ENCODE results near the gene MSGN1. TPM values are rescaled to one million over a fixed set of nuclear protein-coding genes. Genes with fewer than 3 reads are reported as not detected.

The MSGN1 gene
- total RNA-seq, 1 experiment from 2014 or later = not detected

- WGBS (ENCODE audit: extremely low coverage, insufficient read length, low lambda C conversion rate) = no CpG with 5 or more reads among the region's 5 CpGs
- H3K4me1 Mint-ChIP-seq = peaks cover 0 to 4% of the 10 kb centered on the region in 2 experiments; a peak in 1 of 4 replicates
Measured at GRCh38 chr2:17800219-17800618, 16.0 kb upstream of the MSGN1 start.

More at GRCh38 chr2:17800219-17800618, 16.0 kb upstream of the MSGN1 start:
- no peak overlapping the region for H3T11ph ChIP-seq (ENCODE audit: low read length)
- H3K18ac ChIP-seq (ENCODE audit: insufficient read length, low read depth, low read length) = no peak overlapping the region
- no peak overlapping the region for H2BK12ac ChIP-seq (ENCODE audit: insufficient read length, low read depth, low read length)
- H2BK15ac ChIP-seq (ENCODE audit: low read depth, low read length) = no peak overlapping the region
- H3K9me3 Mint-ChIP-seq = no peaks in the 10 kb centered on the region
- no peaks in the 10 kb centered on the region for H3K79me2 ChIP-seq (ENCODE audit: insufficient read depth, low read length)
- no peaks in the 10 kb centered on the region for H3K36me3 Mint-ChIP-seq (ENCODE audit: insufficient read depth in 1 of 3, low read depth in 3 of 3)
- no peak overlapping the region for H3K56ac ChIP-seq (ENCODE audit: insufficient read length, low read depth, low read length)
- H4K20me1 ChIP-seq (ENCODE audit: control insufficient read depth, insufficient read depth, insufficient read length) = no peaks in the 10 kb centered on the region
- H3K27me3 ChIP-seq (ENCODE audit: insufficient read depth, low read length) = no peaks in the 10 kb centered on the region
- H2BK120ac ChIP-seq (ENCODE audit: low read depth, low read length, poor library complexity, severe bottlenecking) = no peak overlapping the region
- H2BK5ac ChIP-seq (ENCODE audit: insufficient read length, low read length) = no peak overlapping the region
- H3K14ac ChIP-seq (ENCODE audit: insufficient read depth, low read length) = no peak overlapping the region
- H3K79me1 ChIP-seq (ENCODE audit: insufficient read depth, low read depth, low read length, poor library complexity, severe bottlenecking) = no peaks in the 10 kb centered on the region
- no peaks in the 10 kb centered on the region for H3K9me3 ChIP-seq (ENCODE audit: control insufficient read depth, low read depth, low read length)
- no peak overlapping the region for H3K4ac ChIP-seq (ENCODE audit: low read depth, low read length)
- no peak overlapping the region for H4K8ac ChIP-seq (replicated peaks; ENCODE audit: insufficient read length, low read depth, low read length)
- H3K23ac ChIP-seq (ENCODE audit: insufficient read length, low read depth, low read length) = no peak overlapping the region
- TF ChIP-seq CTCF (conservative IDR thresholded peaks at IDR 0.05) = no peak
- H3K4me2 ChIP-seq (ENCODE audit: insufficient read depth, insufficient read length, low read length) = no peak overlapping the region
- no peak overlapping the region for H2AFZ ChIP-seq (ENCODE audit: low read length)
- no peak overlapping the region for H3K4me3 Mint-ChIP-seq
- no peak overlapping the region for H2AK5ac ChIP-seq (ENCODE audit: insufficient read length, low read length)
- H4K91ac ChIP-seq (ENCODE audit: insufficient read length, low read depth, low read length) = no peak overlapping the region
- H3K4me1 ChIP-seq (ENCODE audit: insufficient read depth, low read length) = no peaks in the 10 kb centered on the region; the same call in 1 of the 2 replicates
- H3K27ac ChIP-seq (ENCODE audit: insufficient read length, low read depth, low read length) = no peak overlapping the region
- no peak overlapping the region for H3K9ac ChIP-seq (ENCODE audit: extremely low read depth, insufficient read length, low read length)
- DNase-seq = no peak
- H4K5ac ChIP-seq (ENCODE audit: insufficient read length, low read depth, low read length) = no peak overlapping the region
- no peaks in the 10 kb centered on the region for H3K23me2 ChIP-seq (ENCODE audit: insufficient read length, low read depth, low read length, poor library complexity, severe bottlenecking)
- no peak overlapping the region for H2BK20ac ChIP-seq (ENCODE audit: low read depth, low read length, poor library complexity, severe bottlenecking)
- peaks cover 4% of the 10 kb centered on the region for H3K27me3 Mint-ChIP-seq (ENCODE audit: low read depth)
- H3K27ac Mint-ChIP-seq = no peak overlapping the region

Measured in H9 (cell line).